Kidney epithelial cell (primary cell): ENCODE results near the gene GJA3. TPM values are rescaled to one million over a fixed set of nuclear protein-coding genes. Genes with fewer than 3 reads are reported as not detected.

Source experiments
- DNase-seq: peaks from one replicate; pipeline ENCODE4 v3.0.0-alpha.2; 2010; ENCODE audit warnings: low read depth
- H3K27me3 ChIP-seq: 2 replicates; pipeline ENCODE4 v1.6.0; 2011; ENCODE audit warnings: low read length; ENCODE audit not compliant: control insufficient read depth, insufficient read depth
- H3K36me3 ChIP-seq: 2 replicates; pipeline ENCODE4 v1.5.1; 2011; ENCODE audit warnings: low read length; ENCODE audit not compliant: control insufficient read depth, insufficient read depth
- H3K4me3 ChIP-seq: 2 replicates; pipeline ENCODE4 v1.5.1; 2011; ENCODE audit warnings: low read depth, mild to moderate bottlenecking, control low read depth, low read length
- CTCF ChIP-seq: IDR thresholded peaks from 2 replicates; pipeline ENCODE4 v1.5.1; 2011; ENCODE audit warnings: mild to moderate bottlenecking, moderate library complexity, low read length, control low read depth, inconsistent platforms; ENCODE audit not compliant: insufficient read depth, poor library complexity, severe bottlenecking
- total RNA-seq: library from RNA; depleted of rRNA; stranded (reverse); fragments of >200 nt; gene quantifications from 2 replicates; pipeline ENCODE4 v1.2.3, GENCODE V29; 2015

GJA3 gene
- total RNA-seq, 1 donor from 2014 or later: 1.0 TPM

- Histone ChIP-seq H3K4me3 (no peak overlapping the region), H3K36me3 (no peaks in the 10 kb centered on the region), H3K27me3 (no peaks in the 10 kb centered on the region)
- no peak for TF ChIP-seq CTCF
- DNase-seq: no peak
Observed at GRCh38 chr13:20171364-20171763, 10.5 kb upstream of the GJA3 start.

GRCh38 chr13:20170921-20171320, 10.1 kb upstream of the GJA3 start:
- H3K27me3 ChIP-seq: peaks cover under 1% of the 10 kb centered on the region
- no peaks in the 10 kb centered on the region for H3K36me3 ChIP-seq
- DNase-seq: no peak
- H3K4me3 ChIP-seq: no peak overlapping the region
- no peak for TF ChIP-seq CTCF

DNA sequence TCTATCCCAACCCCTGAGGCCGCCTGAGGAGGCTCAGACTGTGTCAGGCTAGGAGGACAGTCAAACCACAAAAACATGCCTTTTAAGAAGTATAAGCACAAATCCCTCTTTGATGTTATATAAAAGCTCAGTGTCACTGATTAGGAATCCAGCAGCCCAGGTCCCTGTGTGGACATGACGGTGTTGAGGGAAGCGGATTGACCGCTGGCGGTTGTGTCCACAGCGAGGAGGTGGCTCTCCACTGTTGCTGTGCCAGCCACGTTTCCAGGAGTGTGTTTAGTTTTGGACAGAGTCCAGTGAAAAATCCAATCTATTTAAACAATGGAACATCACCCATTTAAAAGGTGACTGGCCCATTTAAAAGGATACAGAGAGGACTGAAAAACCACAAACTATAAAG, 7.5 kb upstream of the GJA3 start:
- DNase-seq: no peak
- Histone ChIP-seq H3K4me3 (no peak overlapping the region), H3K27me3 (peaks cover 2% of the 10 kb centered on the region), H3K36me3 (no peaks in the 10 kb centered on the region)
- TF ChIP-seq CTCF: no peak

- peaks cover 15% of the 10 kb centered on the region for H3K27me3 ChIP-seq
- H3K36me3 ChIP-seq: no peaks in the 10 kb centered on the region
- no peak for DNase-seq
- no peak for TF ChIP-seq CTCF
- no peak overlapping the region for H3K4me3 ChIP-seq
Observed at GRCh38 chr13:20165417-20166257, 4.8 kb upstream of the GJA3 start.

DNA sequence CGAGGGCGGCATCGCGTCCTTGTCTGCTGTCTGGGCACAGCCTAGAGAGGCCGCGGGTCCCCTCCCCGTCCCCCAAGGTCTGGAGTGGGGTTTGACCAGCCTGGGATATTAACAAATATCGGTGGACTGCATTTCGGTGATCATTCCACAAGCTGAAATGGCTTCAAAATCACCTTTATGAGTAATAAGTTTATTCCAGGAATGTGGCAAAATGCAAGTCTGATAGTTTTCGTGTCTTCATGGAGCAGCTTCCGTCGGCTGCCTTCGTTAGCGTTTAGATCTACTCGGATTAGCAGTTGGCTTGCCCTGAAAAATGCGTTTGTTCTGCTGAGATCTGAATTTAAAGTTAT, 1.1 kb upstream of the GJA3 start:
- DNase-seq: no peak
- H3K36me3 ChIP-seq: no peaks in the 10 kb centered on the region
- H3K4me3 ChIP-seq: no peak overlapping the region
- no peak for TF ChIP-seq CTCF
- H3K27me3 ChIP-seq: peaks cover 25% of the 10 kb centered on the region
